Small intestine (tissue), 16 donors: ENCODE measurements around the gene DIP2B. TPM values are rescaled to one million over a fixed set of nuclear protein-coding genes. Genes with fewer than 3 reads are reported as not detected.

Source experiments
- DNase-seq, 2 donors: peaks; one replicate each; pipeline versions ENCODE4 v3.0.0 to v3.0.0-alpha.2; 2013
- FAIRE-seq: peaks from 2 replicates; lab custom pipeline; 2012; peaks lifted over from hg19 to GRCh38; lab: Jason Lieb, UNC
- H3K27ac ChIP-seq, 3 donors: one replicate each; pipeline ENCODE4 v1.5.1; 2013; ENCODE audit warnings: low read length in 2 of 3, mild to moderate bottlenecking in 2 of 3, control low read depth in 1 of 3, inconsistent platforms in 1 of 3, low read depth in 1 of 3, moderate library complexity in 1 of 3
- H3K27me3 ChIP-seq, 3 donors: one replicate each; pipeline ENCODE4 v1.6.1; 2013; ENCODE audit warnings: low read length in 3 of 3, inconsistent platforms in 1 of 3; ENCODE audit not compliant: control insufficient read depth in 3 of 3, insufficient read depth in 3 of 3
- H3K36me3 ChIP-seq, 3 donors: one replicate each; pipeline ENCODE4 v1.6.1; 2013; ENCODE audit warnings: low read length in 3 of 3, inconsistent platforms in 1 of 3, low read depth in 1 of 3, mild to moderate bottlenecking in 1 of 3, moderate library complexity in 1 of 3; ENCODE audit not compliant: control insufficient read depth in 3 of 3, insufficient read depth in 2 of 3
- H3K4me1 ChIP-seq, 3 donors: one replicate each; pipeline ENCODE4 v1.6.1; 2013; ENCODE audit warnings: low read length in 2 of 3, inconsistent platforms in 1 of 3, low read depth in 1 of 3, mild to moderate bottlenecking in 1 of 3, moderate library complexity in 1 of 3; ENCODE audit not compliant: control insufficient read depth in 3 of 3, insufficient read depth in 2 of 3
- H3K4me3 ChIP-seq, 3 donors: one replicate each; pipeline ENCODE4 v1.5.1; 2013; ENCODE audit warnings: low read length in 3 of 3, control low read depth in 1 of 3, inconsistent platforms in 1 of 3, low read depth in 1 of 3, mild to moderate bottlenecking in 1 of 3, moderate library complexity in 1 of 3
- H3K9me3 ChIP-seq, 2 donors: one replicate each; pipeline ENCODE4 v1.6.1; 2013; ENCODE audit warnings: low read depth in 1 of 2, low read length in 1 of 2; ENCODE audit not compliant: control insufficient read depth in 2 of 2, insufficient read depth in 1 of 2
- whole genome bisulfite sequencing, 3 donors: extraction: QIAGEN DNeasy Blood & Tissue Kit; methylation state at CpG; one replicate each; pipeline ENCODE4 v1.1.7; 2013; 5-methylcytosine and 5-hydroxymethylcytosine counted together
- long read RNA-seq, 10 donors: transcript quantifications; one replicate each; lab custom pipeline, GENCODE V29; 2026
- polyA plus RNA-seq, 4 donors: library from polyadenylated mRNA; stranded (reverse) in 3 of 4; unstranded in 1 of 4; fragments of 200-250 nt in 3 of 4; fragments of 120-200 nt in 1 of 4; gene quantifications; one replicate each; pipeline versions ENCODE4 v1.2.1 to v1.2.3, GENCODE V29; 2013
- donor health status: healthy with polysubstance abuse.
- donor health status: control.
- donor health status: control.
- donor health status: Bipolar disorder and iron deficiency.
- donor health status: healthy.

Gene DIP2B
- 10 to 100 TPM in 1 of 4 donors, 1 to 10 TPM in 3; 6.3 to 18.1 (median 6.9) TPM for polyA plus RNA-seq
- long read RNA-seq, donor 1, partial matches to known transcripts = 9 of 9 reads
- long read RNA-seq, donor 1, other reads (novel, unspliced or antisense) = 0 of 9 reads
- long read RNA-seq, donor 2 = 0 reads
- long read RNA-seq, donor 3, partial matches to known transcripts = 0 of 1 reads
- long read RNA-seq, donor 3, other reads (novel, unspliced or antisense) = 0 of 1 reads
- long read RNA-seq, donor 4 = 0 reads
- long read RNA-seq, donor 5 = 0 reads
- long read RNA-seq, donor 6, full-length matches to known transcripts = 1 of 1 reads
- long read RNA-seq, donor 6, partial matches to known transcripts = 0 of 1 reads
- long read RNA-seq, donor 6, other reads (novel, unspliced or antisense) = 0 of 1 reads
- long read RNA-seq, donor 7 = 0 reads
- long read RNA-seq, donor 8 = 0 reads
- long read RNA-seq, donor 9, partial matches to known transcripts = 0 of 2 reads
- long read RNA-seq, donor 9, other reads (novel, unspliced or antisense) = 0 of 2 reads
- long read RNA-seq, donor 10, full-length matches to known transcripts = 2 of 8 reads
- long read RNA-seq, donor 10, partial matches to known transcripts = 6 of 8 reads
- long read RNA-seq, donor 10, other reads (novel, unspliced or antisense) = 0 of 8 reads

- FAIRE-seq = no peak
- WGBS, 3 donors = 0 to 1% (median 1%) methylated on average over 48 to 77 of the region's 77 CpGs
- peaks cover 0 to 3% of the 10 kb centered on the region in 2 donors for H3K9me3 ChIP-seq
These were observed at the start of gene DIP2B for GRCh38 chr12:50504798-50505674. Gene DIP2B, plus strand, starts transcription at chr12:50504985. Its CDS starts 156 bp downstream, at chr12:50505141.

GRCh38 chr12:50458606-50459005 is 46.2 kb upstream of the DIP2B start:
- FAIRE-seq = no peak
- H3K9me3 ChIP-seq = no peaks in the 10 kb centered on the region

More at GRCh38 chr12:50504798-50505674, at the start of gene DIP2B:
- no peaks in the 10 kb centered on the region for H3K27me3 ChIP-seq
- peak; percentile 89 to 97 for DNase-seq
- peaks cover 5 to 28% (median 14%) of the 10 kb centered on the region in 3 donors for H3K4me1 ChIP-seq
- H3K4me3 ChIP-seq = peak within 1 kb of the TSS; percentile 58 to 96 (median 83)
- peaks cover 0 to 5% (median 0%) of the 10 kb centered on the region in 3 donors for H3K36me3 ChIP-seq
- H3K27ac ChIP-seq = peak within 1 kb of the TSS; percentile 85 to 91 (median 88)

GRCh38 chr12:50467439-50467838 is 37.3 kb upstream of the DIP2B start:
- H3K4me3 ChIP-seq = no peak overlapping the region
- H3K27me3 ChIP-seq = no peaks in the 10 kb centered on the region
- no peak overlapping the region for H3K27ac ChIP-seq
- no peaks in the 10 kb centered on the region for H3K4me1 ChIP-seq
- 90 to 99% (median 97%) methylated on average over 3 of the region's 3 CpGs for WGBS, 3 donors
- no peaks in the 10 kb centered on the region for H3K9me3 ChIP-seq
- H3K36me3 ChIP-seq = peaks cover 7 to 50% (median 18%) of the 10 kb centered on the region in 3 donors
- FAIRE-seq (no peak), DNase-seq (no peak)

More at GRCh38 chr12:50458606-50459005, 46.2 kb upstream of the DIP2B start:
- no peak for DNase-seq
- Histone ChIP-seq H3K36me3 (peaks cover 5 to 31% (median 12%) of the 10 kb centered on the region in 3 donors), H3K27ac (no peak overlapping the region), H3K4me3 (no peak overlapping the region), H3K27me3 (no peaks in the 10 kb centered on the region), H3K4me1 (no peaks in the 10 kb centered on the region)

- H3K27ac ChIP-seq = no peak overlapping the region
- H3K36me3 ChIP-seq = peaks cover 4 to 18% (median 10%) of the 10 kb centered on the region in 3 donors
- H3K4me1 ChIP-seq = no peaks in the 10 kb centered on the region
- DNase-seq = no peak
- H3K9me3 ChIP-seq = no peaks in the 10 kb centered on the region
- FAIRE-seq = no peak
- 72 to 91% (median 74%) methylated on average over 1 of the region's 1 CpG for WGBS, 3 donors
- H3K27me3 ChIP-seq = no peaks in the 10 kb centered on the region
- H3K4me3 ChIP-seq = no peak overlapping the region
These were observed 27.4 kb upstream of the DIP2B start for GRCh38 chr12:50477241-50477832.

GRCh38 chr12:50482571-50482970 is 22.2 kb upstream of the DIP2B start:
- 88 to 89% (median 89%) methylated on average over 4 of the region's 4 CpGs for WGBS, 3 donors

GRCh38 chr12:50483488-50483887 is 21.3 kb upstream of the DIP2B start:
- H3K27me3 ChIP-seq = no peaks in the 10 kb centered on the region
- no peaks in the 10 kb centered on the region for H3K9me3 ChIP-seq
- WGBS, 3 donors = 92 to 100% (median 95%) methylated on average over 1 of the region's 1 CpG
- H3K36me3 ChIP-seq = no peaks in the 10 kb centered on the region
- DNase-seq (no peak), FAIRE-seq (no peak)
- no peak overlapping the region for H3K4me3 ChIP-seq
- H3K4me1 ChIP-seq = no peaks in the 10 kb centered on the region
- H3K27ac ChIP-seq = no peak overlapping the region

More at GRCh38 chr12:50482571-50482970, 22.2 kb upstream of the DIP2B start:
- Histone ChIP-seq H3K4me3 (no peak overlapping the region), H3K36me3 (no peaks in the 10 kb centered on the region), H3K4me1 (no peaks in the 10 kb centered on the region), H3K27ac (no peak overlapping the region), H3K9me3 (no peaks in the 10 kb centered on the region), H3K27me3 (no peaks in the 10 kb centered on the region)
- FAIRE-seq (no peak), DNase-seq (no peak)

GRCh38 chr12:50488801-50489200 is 16.0 kb upstream of the DIP2B start:
- no peaks in the 10 kb centered on the region for H3K27me3 ChIP-seq
- WGBS, 3 donors = 78 to 86% (median 85%) methylated on average over 5 of the region's 5 CpGs
- no peaks in the 10 kb centered on the region for H3K36me3 ChIP-seq
- H3K27ac ChIP-seq = no peak overlapping the region
- H3K9me3 ChIP-seq = peaks cover 0 to 24% of the 10 kb centered on the region in 2 donors
- H3K4me3 ChIP-seq = no peak overlapping the region
- no peak for FAIRE-seq
- no peak for DNase-seq
- no peaks in the 10 kb centered on the region for H3K4me1 ChIP-seq
